IMR-90 (cell line): ENCODE measurements around the gene PYROXD2. TPM values are rescaled to one million over a fixed set of nuclear protein-coding genes. Genes with fewer than 3 reads are reported as not detected.

ENCODE experiments used
- ATAC-seq: fragments of 200-7000 bp; cut with Tn5 transposase; 2 replicates; pipeline ENCODE4 v1.9.1; 2020; ENCODE audit warnings: low read depth, mild to moderate bottlenecking, moderate library complexity
- BruUV-seq: library from RNA; stranded (reverse); fragments of 400-500 nt; replicated peaks from 2 replicates; lab custom pipeline; 2021; lab: Mats Ljungman, UMichigan
- CTCF ChIA-PET: fragments of 300-600 bp; formaldehyde crosslinking; extraction: SDS; loops from one replicate; lab custom pipeline; 2021; ENCODE audit warnings: antibody characterized with exemption; lab: Yijun Ruan, JAX
- POLR2A ChIA-PET: fragments of 300-600 bp; sonication (Branson Sonifier 250); formaldehyde crosslinking; loops from one replicate; lab custom pipeline; 2022; ENCODE audit warnings: antibody characterized with exemption; ENCODE audit not compliant: unreplicated experiment; lab: Charles Lee
- DNase-seq: peaks from one replicate; pipeline ENCODE4 v3.0.0; 2013
- H2AFZ ChIP-seq: replicated peaks from 2 replicates; pipeline ENCODE3; 2013; ENCODE audit warnings: low read length, mild to moderate bottlenecking; ENCODE audit not compliant: poor library complexity
- H2AK5ac ChIP-seq: 2 replicates; pipeline ENCODE4 v1.6.1; 2013; ENCODE audit warnings: low read depth, low read length, inconsistent platforms
- H2AK9ac ChIP-seq: replicated peaks from 2 replicates; pipeline ENCODE3; 2013; ENCODE audit warnings: mild to moderate bottlenecking, low read depth, low read length, moderate library complexity; ENCODE audit not compliant: poor library complexity
- H2BK120ac ChIP-seq: 2 replicates; pipeline ENCODE4 v1.6.1; 2013; ENCODE audit warnings: low read depth, low read length, inconsistent platforms
- H2BK15ac ChIP-seq: 3 replicates; pipeline ENCODE4 v1.6.1; 2013; ENCODE audit warnings: low read depth, low read length, inconsistent platforms
- H2BK20ac ChIP-seq: 2 replicates; pipeline ENCODE4 v1.6.1; 2013; ENCODE audit warnings: low read depth, mild to moderate bottlenecking, inconsistent platforms, low read length, moderate library complexity
- H2BK5ac ChIP-seq: 2 replicates; pipeline ENCODE4 v1.6.1; 2013; ENCODE audit warnings: mild to moderate bottlenecking, low read depth, low read length, inconsistent platforms; ENCODE audit not compliant: poor library complexity, severe bottlenecking
- H3K14ac ChIP-seq: replicated peaks from 2 replicates; pipeline ENCODE4 v1.6.1; 2013; ENCODE audit warnings: low read depth, low read length, inconsistent platforms
- H3K18ac ChIP-seq: 2 replicates; pipeline ENCODE4 v1.6.1; 2013; ENCODE audit warnings: low read depth, low read length, control low read depth
- H3K23ac ChIP-seq: 2 replicates; pipeline ENCODE4 v1.6.1; 2013; ENCODE audit warnings: low read depth, low read length, inconsistent platforms
- H3K27ac ChIP-seq: 2 replicates; pipeline ENCODE4 v1.5.1; 2013; ENCODE audit warnings: mild to moderate bottlenecking, control low read depth, low read length; ENCODE audit not compliant: insufficient read depth
- H3K27me3 ChIP-seq: 2 replicates; pipeline ENCODE4 v1.6.1; 2013; ENCODE audit warnings: low read length; ENCODE audit not compliant: control insufficient read depth, insufficient read depth
- H3K36me3 ChIP-seq: 2 replicates; pipeline ENCODE4 v1.6.1; 2013; ENCODE audit warnings: low read length, mixed read lengths; ENCODE audit not compliant: control insufficient read depth, insufficient read depth
- H3K4ac ChIP-seq: 2 replicates; pipeline ENCODE4 v1.6.1; 2013; ENCODE audit warnings: low read depth, low read length, inconsistent platforms
- H3K4me1 ChIP-seq: 2 replicates; pipeline ENCODE4 v1.6.1; 2013; ENCODE audit warnings: low read length, mixed read lengths; ENCODE audit not compliant: control insufficient read depth, insufficient read depth
- H3K4me2 ChIP-seq: 2 replicates; pipeline ENCODE4 v1.6.1; 2013; ENCODE audit warnings: low read depth, mild to moderate bottlenecking, control low read depth, low read length, moderate library complexity
- H3K4me3 ChIP-seq: 2 replicates; pipeline ENCODE4 v1.5.1; 2013; ENCODE audit warnings: low read depth, mild to moderate bottlenecking, control low read depth, low read length, moderate library complexity; ENCODE audit not compliant: insufficient read depth
- H3K56ac ChIP-seq: 2 replicates; pipeline ENCODE4 v1.6.1; 2013; ENCODE audit warnings: low read length, inconsistent platforms; ENCODE audit not compliant: insufficient read depth; ENCODE audit errors: extremely low read depth
- H3K79me1 ChIP-seq, 2 experiments: 2 replicates each; pipeline ENCODE4 v1.6.1; 2013; ENCODE audit warnings: low read length in 2 of 2, inconsistent platforms in 1 of 2, low read depth in 1 of 2
- H3K9ac ChIP-seq: 2 replicates; pipeline ENCODE4 v1.6.1; 2013; ENCODE audit warnings: low read depth, low read length, control low read depth
- H3K9me1 ChIP-seq: 2 replicates; pipeline ENCODE4 v1.6.1; 2013; ENCODE audit warnings: low read length, inconsistent platforms; ENCODE audit not compliant: insufficient read depth
- H3K9me3 ChIP-seq: 2 replicates; pipeline ENCODE4 v1.6.1; 2013; ENCODE audit warnings: low read length; ENCODE audit not compliant: control insufficient read depth, insufficient read depth
- H4K20me1 ChIP-seq: 2 replicates; pipeline ENCODE4 v1.6.1; 2013; ENCODE audit warnings: low read length, inconsistent platforms; ENCODE audit not compliant: insufficient read depth
- H4K5ac ChIP-seq: 2 replicates; pipeline ENCODE4 v1.6.1; 2013; ENCODE audit warnings: mild to moderate bottlenecking, low read depth, low read length, control low read depth
- H4K8ac ChIP-seq, 2 experiments: 2 replicates each; pipeline ENCODE4 v1.6.1; 2013; ENCODE audit warnings: low read depth in 2 of 2, low read length in 2 of 2, control low read depth in 1 of 2, inconsistent platforms in 1 of 2
- H4K91ac ChIP-seq: 2 replicates; pipeline ENCODE4 v1.6.1; 2013; ENCODE audit warnings: low read depth, low read length, inconsistent platforms; ENCODE audit not compliant: insufficient read depth
- CEBPB ChIP-seq: IDR thresholded peaks from 2 replicates; pipeline ENCODE4 v1.6.1; 2012; ENCODE audit warnings: low read depth, low read length, improper control_type of control experiment
- CHD1 ChIP-seq: IDR thresholded peaks from 2 replicates; pipeline ENCODE4 v1.6.1; 2012; ENCODE audit warnings: low read depth, low read length, improper control_type of control experiment
- MAZ ChIP-seq: IDR thresholded peaks from 2 replicates; pipeline ENCODE4 v1.6.1; 2012; ENCODE audit warnings: low read depth, mild to moderate bottlenecking, low read length, improper control_type of control experiment, moderate library complexity, borderline replicate concordance
- RFX5 ChIP-seq: IDR thresholded peaks from 2 replicates; pipeline ENCODE4 v1.8.0; 2012; ENCODE audit warnings: low read depth, mild to moderate bottlenecking, low read length, moderate library complexity
- SMC3 ChIP-seq: fragments of 150-350 bp; IDR thresholded peaks from 2 replicates; pipeline ENCODE4 v1.6.1; 2016; ENCODE audit warnings: low read depth, mild to moderate bottlenecking, antibody characterized with exemption, low read length, moderate library complexity
- WGBS, 2 experiments: methylation state at CpG; one replicate each; pipeline versions ENCODE4 v1.1.5 to v1.1.7; 2013; ENCODE audit warnings: missing lambda C conversion rate in 2 of 2; ENCODE audit not compliant: insufficient read length in 1 of 2; ENCODE audit errors: extremely low coverage in 2 of 2; 5-methylcytosine and 5-hydroxymethylcytosine counted together
- dilution Hi-C: fragments of 300-500 bp; cut with HindIII; formaldehyde crosslinking; loops from one replicate; pipeline ENCODE4 v1.14.3; 2018; ENCODE audit warnings: low sequenced_read_pairs; ENCODE audit not compliant: unreplicated experiment
- in situ Hi-C: fragments of 300-500 bp; cut with MboI; formaldehyde crosslinking; loops from 3 replicates; pipeline ENCODE4 v1.14.3; 2019; ENCODE audit warnings: low sequenced_read_pairs, inconsistent platforms, mixed read lengths
- intact Hi-C: fragments of 100-400 bp; cut with micrococcal nuclease; formaldehyde crosslinking; loops from 2 replicates; pipeline ENCODE4 v1.10.0; 2022
- polyA plus RNA-seq, 3 experiments: library from polyadenylated mRNA; depleted of rRNA; stranded (reverse); fragments of >200 nt; gene quantifications; 2 replicates each; pipeline ENCODE4 v1.2.3, GENCODE V29; 2012; ENCODE audit warnings: low replicate concordance in 1 of 3
- total RNA-seq: library from RNA; depleted of rRNA; stranded (reverse); fragments of >200 nt; gene quantifications from 2 replicates; pipeline ENCODE4 v1.2.3, GENCODE V29; 2012

Gene PYROXD2
- total and polyA plus RNA-seq, 2 of the 4 experiments (the other 2 are of a cell fraction) = 6.5 to 16.3 TPM

DNA sequence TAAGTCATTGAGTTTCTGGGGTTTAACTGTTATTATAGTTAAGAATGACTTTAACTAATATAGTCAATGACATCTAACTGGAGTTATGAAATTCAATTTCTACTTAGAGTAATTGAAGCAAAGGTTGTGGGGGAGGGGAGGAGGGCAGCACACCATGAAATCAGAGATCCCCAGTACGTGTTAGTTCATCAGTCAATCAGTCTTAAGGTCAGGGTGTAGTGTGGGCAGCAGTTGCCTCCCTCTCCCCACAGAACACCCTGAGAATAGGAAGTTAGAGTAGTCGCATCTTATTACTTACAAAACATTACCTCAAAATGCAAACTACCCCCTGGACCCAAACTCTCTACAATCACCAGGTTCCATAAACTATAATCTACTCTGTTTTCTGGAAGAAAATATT, 38.7 kb upstream of the PYROXD2 start:
- Histone ChIP-seq H3K18ac (no peak overlapping the region), H3K4me1 (no peaks in the 10 kb centered on the region), H2BK15ac (no peak overlapping the region), H2BK5ac (no peak overlapping the region), H3K9ac (no peak overlapping the region), H3K79me1 (no peaks in the 10 kb centered on the region), H3K4me2 (no peak overlapping the region), H4K5ac (no peak overlapping the region), H4K8ac (no peak overlapping the region), H3K56ac (no peak overlapping the region), H3K14ac (no peak overlapping the region), H4K20me1 (no peaks in the 10 kb centered on the region), H2BK120ac (no peak overlapping the region), H3K23ac (no peak overlapping the region), H4K91ac (no peak overlapping the region), H3K9me1 (no peaks in the 10 kb centered on the region), H3K4me3 (no peak overlapping the region), H3K27ac (no peak overlapping the region), H2BK20ac (no peak overlapping the region), H2AK9ac (no peak overlapping the region), H3K36me3 (no peaks in the 10 kb centered on the region), H3K9me3 (no peaks in the 10 kb centered on the region), H2AK5ac (no peak overlapping the region), H3K27me3 (no peaks in the 10 kb centered on the region), H3K4ac (no peak overlapping the region), H2AFZ (no peak overlapping the region)
- intact Hi-C loops = no loop called here
- dilution Hi-C loops = no loop called here
- no peak for DNase-seq
- in situ Hi-C loops = no loop called here
- no CpG with 5 or more reads among the region's 2 CpGs for WGBS, 2 experiments
- ATAC-seq = no peak
- POLR2A ChIA-PET = no interaction called here
- no peak for TF ChIP-seq MAZ
- TF ChIP-seq CEBPB = no peak
- TF ChIP-seq SMC3 = no peak
- TF ChIP-seq RFX5 = no peak
- TF ChIP-seq CHD1 = no peak
- no TSS peak for BruUV-seq
- CTCF ChIA-PET = no interaction called here
